ENCODE data around the gene PDLIM3. TPM values are rescaled to one million over a fixed set of nuclear protein-coding genes. Genes with fewer than 3 reads are reported as not detected.
A peak's percentile ranks its signal among the peaks of the same experiment; 100 is the strongest.
"Not testable (repeated sequence)": the region's sequence is repeated elsewhere in the genome, so short reads cannot be mapped to it uniquely, and the experiment has no call there.

The PDLIM3 gene
- total and polyA plus RNA-seq, 2 experiments from 2014 or later = 23.6 to 35.2 TPM

DNA sequence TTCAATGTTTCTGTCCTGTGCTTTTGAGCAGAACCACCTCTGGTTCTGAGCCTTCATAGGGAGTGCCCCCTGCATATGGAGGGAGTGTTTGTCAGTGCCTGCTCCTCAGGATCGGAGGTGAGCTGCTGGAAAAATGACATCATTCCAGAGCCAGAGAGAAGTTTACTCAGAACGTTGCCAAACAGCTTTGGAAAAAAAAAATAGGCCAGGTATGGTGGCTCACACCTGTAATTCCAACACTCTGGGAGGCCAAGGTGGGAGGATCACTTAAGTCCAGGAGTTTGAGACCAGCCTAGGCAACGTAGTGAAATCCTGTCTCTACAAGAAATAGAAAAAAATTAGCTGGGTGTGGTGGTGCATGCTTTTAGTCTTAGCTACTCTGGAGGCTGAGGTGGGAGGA lies 27.2 kb upstream of the PDLIM3 start:
- DNase-seq (ENCODE audit: low read depth in 1 of 2, low spot score in 1 of 2) = no peak
- Histone ChIP-seq H3K36me3 (no peaks in the 10 kb centered on the region), H3K9me3 (ENCODE audit: low read depth) (no peaks in the 10 kb centered on the region), H3K27ac (no peak overlapping the region), H3K27me3 (no peaks in the 10 kb centered on the region), H3K4me1 (ENCODE audit: low read depth) (peaks cover 21% of the 10 kb centered on the region), H3K4me3 (no peak overlapping the region)
- TF ChIP-seq, protein P1, sequence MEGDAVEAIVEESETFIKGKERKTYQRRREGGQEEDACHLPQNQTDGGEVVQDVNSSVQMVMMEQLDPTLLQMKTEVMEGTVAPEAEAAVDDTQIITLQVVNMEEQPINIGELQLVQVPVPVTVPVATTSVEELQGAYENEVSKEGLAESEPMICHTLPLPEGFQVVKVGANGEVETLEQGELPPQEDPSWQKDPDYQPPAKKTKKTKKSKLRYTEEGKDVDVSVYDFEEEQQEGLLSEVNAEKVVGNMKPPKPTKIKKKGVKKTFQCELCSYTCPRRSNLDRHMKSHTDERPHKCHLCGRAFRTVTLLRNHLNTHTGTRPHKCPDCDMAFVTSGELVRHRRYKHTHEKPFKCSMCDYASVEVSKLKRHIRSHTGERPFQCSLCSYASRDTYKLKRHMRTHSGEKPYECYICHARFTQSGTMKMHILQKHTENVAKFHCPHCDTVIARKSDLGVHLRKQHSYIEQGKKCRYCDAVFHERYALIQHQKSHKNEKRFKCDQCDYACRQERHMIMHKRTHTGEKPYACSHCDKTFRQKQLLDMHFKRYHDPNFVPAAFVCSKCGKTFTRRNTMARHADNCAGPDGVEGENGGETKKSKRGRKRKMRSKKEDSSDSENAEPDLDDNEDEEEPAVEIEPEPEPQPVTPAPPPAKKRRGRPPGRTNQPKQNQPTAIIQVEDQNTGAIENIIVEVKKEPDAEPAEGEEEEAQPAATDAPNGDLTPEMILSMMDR (IDR thresholded peaks at IDR 0.05; ENCODE audit: low read depth, low read length) = no peak

GRCh38 chr4:185560316-185560715 lies 25.0 kb upstream of the PDLIM3 start:
- H3K36me3 ChIP-seq = no peaks in the 10 kb centered on the region
- TF ChIP-seq, protein P1 (IDR thresholded peaks at IDR 0.05; ENCODE audit: low read depth, low read length) = no peak
- no peak overlapping the region for H3K27ac ChIP-seq
- no peak overlapping the region for H3K4me3 ChIP-seq
- no peaks in the 10 kb centered on the region for H3K27me3 ChIP-seq
- H3K4me1 ChIP-seq (ENCODE audit: low read depth) = no peaks in the 10 kb centered on the region
- no peaks in the 10 kb centered on the region for H3K9me3 ChIP-seq (ENCODE audit: low read depth)
- no peak for DNase-seq (ENCODE audit: low read depth in 1 of 2, low spot score in 1 of 2)

- H3K27ac ChIP-seq = no peak overlapping the region
- H3K4me1 ChIP-seq (ENCODE audit: low read depth) = no peaks in the 10 kb centered on the region
- H3K27me3 ChIP-seq = no peaks in the 10 kb centered on the region
- H3K4me3 ChIP-seq = no peak overlapping the region
- peak in 1 of 2 donors; percentile 89 for DNase-seq (ENCODE audit: low read depth in 1 of 2, low spot score in 1 of 2)
- no peaks in the 10 kb centered on the region for H3K36me3 ChIP-seq
- no peaks in the 10 kb centered on the region for H3K9me3 ChIP-seq (ENCODE audit: low read depth)
- TF ChIP-seq, protein P1 (IDR thresholded peaks at IDR 0.05; ENCODE audit: low read depth, low read length) = no peak
Measured at GRCh38 chr4:185559915-185560281, 24.6 kb upstream of the PDLIM3 start.

DNA sequence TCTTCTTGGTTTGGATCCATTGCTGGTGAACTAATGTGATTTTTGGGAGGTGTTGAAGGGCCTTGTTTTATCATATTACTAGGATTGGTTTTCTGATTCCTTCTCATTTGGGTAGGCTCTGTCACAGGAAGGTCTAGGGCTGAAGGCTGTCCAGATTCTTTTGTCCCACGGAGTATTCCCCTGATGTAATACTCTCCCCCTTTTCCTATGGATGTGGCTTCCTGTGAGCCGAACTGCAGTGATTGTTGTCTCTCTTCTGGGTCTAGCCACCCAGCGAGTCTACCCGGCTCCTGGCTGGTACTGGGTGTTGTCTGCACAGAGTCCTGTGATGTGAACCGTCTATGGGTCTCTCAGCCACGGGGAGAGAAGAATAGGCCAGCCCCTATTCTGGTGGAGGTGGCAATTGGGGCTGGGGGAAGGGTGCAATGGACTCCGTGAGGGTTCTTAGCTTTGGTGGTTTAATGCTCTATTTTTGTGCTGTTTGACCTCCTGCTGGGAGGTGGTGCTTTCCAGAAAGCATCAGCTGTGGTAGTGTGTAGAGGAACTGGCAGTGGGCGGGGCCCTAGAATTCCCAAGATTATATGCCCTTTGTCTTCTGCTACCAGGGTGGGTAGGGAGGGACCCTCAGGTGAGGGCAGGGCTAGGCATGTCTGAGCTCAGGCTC lies 24.1 kb upstream of the PDLIM3 start:
- not testable (repeated sequence) for H3K36me3 ChIP-seq; H3K4me3 ChIP-seq; H3K27ac ChIP-seq; H3K27me3 ChIP-seq; H3K9me3 ChIP-seq (ENCODE audit: low read depth); H3K4me1 ChIP-seq (ENCODE audit: low read depth)
- peak in 1 of 2 donors; percentile 57 for DNase-seq (ENCODE audit: low read depth in 1 of 2, low spot score in 1 of 2)

- H3K27ac ChIP-seq = no peak overlapping the region
- H3K27me3 ChIP-seq = no peaks in the 10 kb centered on the region
- TF ChIP-seq, protein P1 (IDR thresholded peaks at IDR 0.05; ENCODE audit: low read depth, low read length) = no peak
- H3K9me3 ChIP-seq (ENCODE audit: low read depth) = no peaks in the 10 kb centered on the region
- H3K36me3 ChIP-seq = no peaks in the 10 kb centered on the region
- DNase-seq (ENCODE audit: low read depth in 1 of 2, low spot score in 1 of 2) = no peak
- no peaks in the 10 kb centered on the region for H3K4me1 ChIP-seq (ENCODE audit: low read depth)
- H3K4me3 ChIP-seq = no peak overlapping the region
Measured at GRCh38 chr4:185554365-185555126, 19.2 kb upstream of the PDLIM3 start.

GRCh38 chr4:185552254-185552653 lies 16.9 kb upstream of the PDLIM3 start:
- no peaks in the 10 kb centered on the region for H3K4me1 ChIP-seq (ENCODE audit: low read depth)
- H3K27me3 ChIP-seq = no peaks in the 10 kb centered on the region
- H3K36me3 ChIP-seq = no peaks in the 10 kb centered on the region
- no peak overlapping the region for H3K4me3 ChIP-seq
- TF ChIP-seq, protein P1 (IDR thresholded peaks at IDR 0.05; ENCODE audit: low read depth, low read length) = no peak
- no peaks in the 10 kb centered on the region for H3K9me3 ChIP-seq (ENCODE audit: low read depth)
- H3K27ac ChIP-seq = no peak overlapping the region
- no peak for DNase-seq (ENCODE audit: low read depth in 1 of 2, low spot score in 1 of 2)
